HepG2 (cell line): ENCODE measurements around the gene RERE. TPM values are rescaled to one million over a fixed set of nuclear protein-coding genes. Genes with fewer than 3 reads are reported as not detected.

Experiments
- ATAC-seq: fragments of 200-7000 bp; cut with Tn5 transposase; 3 replicates; pipeline ENCODE4 v1.9.1; 2020; ENCODE audit warnings: mild to moderate bottlenecking, moderate library complexity
- BruUV-seq: library from RNA; stranded (reverse); fragments of 400-500 nt; replicated peaks from 2 replicates; lab custom pipeline; 2021; lab: Mats Ljungman, UMichigan
- CTCF ChIA-PET: fragments of 300-600 bp; formaldehyde crosslinking; extraction: SDS; loops from one replicate; lab custom pipeline; 2021; ENCODE audit warnings: low total read pairs, inconsistent platforms, low intra/inter-chr PET ratio; lab: Yijun Ruan, JAX
- POLR2A ChIA-PET: fragments of 350-600 bp; sonication (Branson Sonifier 250); formaldehyde crosslinking; loops from one replicate; lab custom pipeline; 2020; ENCODE audit warnings: antibody characterized with exemption, inconsistent platforms; lab: Yijun Ruan, JAX
- DNase-seq: peaks from one replicate; pipeline ENCODE4 v3.0.0-alpha.2; 2015; ENCODE audit warnings: low spot score
- FAIRE-seq: peaks from 3 replicates; lab custom pipeline; 2011; peaks lifted over from hg19 to GRCh38; lab: Jason Lieb, UNC
- H2AFZ ChIP-seq: one replicate; pipeline ENCODE4 v1.6.1; 2011; ENCODE audit warnings: low read length, inconsistent platforms
- H3K27ac ChIP-seq: fragments of 300-600 bp; 3 replicates; pipeline ENCODE4 v1.8.0; 2011; ENCODE audit warnings: mixed run types, mild to moderate bottlenecking, mixed read lengths, low read length, inconsistent platforms; ENCODE audit not compliant: insufficient read depth; ENCODE audit errors: extremely low read length
- H3K27me3 ChIP-seq, 2 experiments: fragments of 200-600 bp in 1 of 2; 2 replicates in 1 of 2; 3 replicates in 1 of 2; pipeline versions ENCODE4 v1.6.0 to v1.8.0; 2011; ENCODE audit warnings: low read length in 2 of 2, mild to moderate bottlenecking in 2 of 2, moderate library complexity in 2 of 2, inconsistent platforms in 1 of 2; ENCODE audit not compliant: insufficient read depth in 2 of 2, control insufficient read depth in 1 of 2
- H3K36me3 ChIP-seq, 2 experiments: fragments of 200-600 bp in 1 of 2; replicated peaks in 1 of 2; 2 replicates in 1 of 2; 3 replicates in 1 of 2; pipeline versions ENCODE4 v1.5.1 to v1.8.0; 2011; ENCODE audit warnings: low read length in 2 of 2, inconsistent platforms in 1 of 2; ENCODE audit not compliant: insufficient read depth in 2 of 2, control insufficient read depth in 1 of 2
- H3K4me1 ChIP-seq: 2 replicates; pipeline ENCODE4 v1.5.1; 2012; ENCODE audit warnings: low read length, inconsistent platforms; ENCODE audit not compliant: insufficient read depth
- H3K4me2 ChIP-seq: 2 replicates; pipeline ENCODE4 v1.6.0; 2011; ENCODE audit warnings: low read depth, low read length, inconsistent platforms
- H3K4me3 ChIP-seq, 3 experiments: fragments of 200-600 bp in 1 of 3; sonication (generic), shearing (Covaris generic) in 1 of 3; replicated peaks in 1 of 3; 2 replicates each; pipeline ENCODE4 v1.5.1; 2011 to 2016; ENCODE audit warnings: low read length in 3 of 3, inconsistent platforms in 2 of 3, low read depth in 2 of 3, mild to moderate bottlenecking in 2 of 3, control low read depth in 1 of 3, mixed read lengths in 1 of 3; ENCODE audit not compliant: insufficient read depth in 1 of 3
- H3K79me2 ChIP-seq: one replicate; pipeline ENCODE4 v1.6.1; 2011; ENCODE audit warnings: low read length, inconsistent platforms; ENCODE audit not compliant: insufficient read depth
- H3K9ac ChIP-seq: 2 replicates; pipeline ENCODE4 v1.6.0; 2011; ENCODE audit warnings: mild to moderate bottlenecking, low read depth, low read length, inconsistent platforms; ENCODE audit not compliant: insufficient read depth
- H3K9me3 ChIP-seq: 2 replicates; pipeline ENCODE4 v1.5.1; 2012; ENCODE audit warnings: mild to moderate bottlenecking, low read length
- H4K20me1 ChIP-seq: 2 replicates; pipeline ENCODE4 v1.6.0; 2011; ENCODE audit warnings: inconsistent platforms, mild to moderate bottlenecking, low read length, moderate library complexity; ENCODE audit not compliant: insufficient read depth
- ARNT ChIP-seq: fragments of 450-650 bp; IDR thresholded peaks from 2 replicates; pipeline ENCODE4 v1.6.1; 2017
- ATF4 ChIP-seq, 2 experiments: fragments of 450-650 bp in 1 of 2; sonication (generic) in 1 of 2; formaldehyde crosslinking; IDR thresholded peaks; 2 replicates each; pipeline versions ENCODE4 v1.5.0 to v1.8.0; 2020 to 2022; ENCODE audit warnings: mild to moderate bottlenecking in 1 of 2, missing genetic modification reagents in 1 of 2
- DMAP1 ChIP-seq: IDR thresholded peaks from 2 replicates; pipeline ENCODE4 v1.6.1; 2016
- DRAP1 ChIP-seq: IDR thresholded peaks from 2 replicates; pipeline ENCODE4 v1.6.1; 2016; ENCODE audit warnings: missing genetic modification reagents, missing compliant biosample characterization
- HDAC2 ChIP-seq: sonication (generic); formaldehyde crosslinking; IDR thresholded peaks from 2 replicates; pipeline ENCODE4 v1.4.0; 2020; ENCODE audit warnings: missing genetic modification reagents
- HMGXB3 ChIP-seq: sonication (generic); formaldehyde crosslinking; IDR thresholded peaks from 2 replicates; pipeline ENCODE4 v1.4.0; 2020; ENCODE audit warnings: missing genetic modification reagents, borderline replicate concordance
- HOXA3 ChIP-seq: sonication (generic); formaldehyde crosslinking; IDR thresholded peaks from 2 replicates; pipeline ENCODE4 v1.5.0; 2020; ENCODE audit warnings: missing genetic modification reagents
- JARID2 ChIP-seq: sonication (generic); formaldehyde crosslinking; IDR thresholded peaks from 2 replicates; pipeline ENCODE4 v1.8.1; 2023; ENCODE audit warnings: missing genetic modification reagents, inconsistent platforms; ENCODE audit not compliant: insufficient replicate concordance
- KDM5A ChIP-seq: fragments of 200-600 bp; sonication (generic); IDR thresholded peaks from 2 replicates; pipeline ENCODE4 v1.7.0; 2018; ENCODE audit warnings: antibody characterized with exemption, mild to moderate bottlenecking, low read length, borderline replicate concordance
- SMAD3 ChIP-seq: sonication (generic); formaldehyde crosslinking; IDR thresholded peaks from 2 replicates; pipeline ENCODE4 v1.4.0; 2020; ENCODE audit warnings: missing genetic modification reagents
- SOX5 ChIP-seq: IDR thresholded peaks from 2 replicates; pipeline ENCODE4 v1.6.1; 2016; ENCODE audit warnings: borderline replicate concordance
- ZFP41 ChIP-seq: sonication (generic); formaldehyde crosslinking; IDR thresholded peaks from 2 replicates; pipeline ENCODE4 v1.4.0; 2020; ENCODE audit warnings: mild to moderate bottlenecking, missing genetic modification reagents, borderline replicate concordance
- ZNF703 ChIP-seq: sonication (generic); formaldehyde crosslinking; IDR thresholded peaks from 2 replicates; pipeline ENCODE4 v1.5.1; 2020; ENCODE audit warnings: missing genetic modification reagents, mild to moderate bottlenecking, moderate library complexity, borderline replicate concordance
- whole genome bisulfite sequencing: methylation state at CpG from one replicate; pipeline ENCODE4 v1.1.6; 2017; ENCODE audit warnings: low lambda C conversion rate; 5-methylcytosine and 5-hydroxymethylcytosine counted together
- in situ Hi-C: cut with HindIII; loops from 2 replicates; pipeline ENCODE4 v1.10.0; 2017; ENCODE audit warnings: low pct_unique_long_range_greater_than_20kb; ENCODE audit not compliant: extremely low pct_ligation_motif_present
- intact Hi-C: fragments of 100-400 bp; cut with micrococcal nuclease; formaldehyde crosslinking; loops from one replicate; pipeline ENCODE4 v1.10.0; 2022; ENCODE audit not compliant: unreplicated experiment
- polyA plus RNA-seq, 8 experiments: library from polyadenylated mRNA; depleted of rRNA in 3 of 8; stranded (reverse) in 7 of 8; unstranded in 1 of 8; fragments of >200 nt; fragmentation: Illumina TruSeq in 4 of 8; extraction: Trizol in 4 of 8; gene quantifications; 2 replicates each; pipeline versions ENCODE4 v1.2.1 to v1.2.3, GENCODE V29; 2011 to 2016; ENCODE audit warnings: low read depth in 4 of 8, missing spikeins in 1 of 8, mixed read lengths in 1 of 8; ENCODE audit not compliant: insufficient read depth in 1 of 8
- total RNA-seq, 5 experiments: library from RNA; depleted of rRNA; stranded (reverse); fragments of >200 nt; fragmentation: Illumina TruSeq; extraction: Trizol; gene quantifications; 2 replicates each; pipeline ENCODE4 v1.2.3, GENCODE V29; 2016; ENCODE audit warnings: low read depth in 1 of 5
- TF ChIP-seq, protein P1 (sequence below): sonication (generic); formaldehyde crosslinking; IDR thresholded peaks from 2 replicates; pipeline ENCODE4 v1.5.0; 2020; ENCODE audit warnings: missing genetic modification reagents

The RERE gene
- total and polyA plus RNA-seq, 2 of the 13 experiments (the other 11 are each of a cell fraction or from before 2014, with no cell fraction given) = 18.3 to 21.9 TPM

GRCh38 chr1:8701794-8702471 lies 115.5 kb downstream of the RERE start:
- no peaks in the 10 kb centered on the region; a peak in 1 of 5 replicates for H3K27me3 ChIP-seq
- POLR2A ChIA-PET = interaction anchor here (0.6 to 3.6 kb wide), 3 partner anchors 11 to 137 kb away, joined by 3 to 19 read pairs (median 7); no protein-coding TSS in a partner anchor
- no peaks in the 10 kb centered on the region for H3K36me3 ChIP-seq
- FAIRE-seq (no peak), DNase-seq (peak; percentile 59), ATAC-seq (no peak)
- peak overlapping the region; percentile 76 to 89 (median 86) for H3K4me3 ChIP-seq
- H3K9ac ChIP-seq = peak overlapping the region; percentile 80
- TSS peak; percentile 60 for BruUV-seq
- peaks cover 26% of the 10 kb centered on the region for H4K20me1 ChIP-seq
- 1% methylated on average over 7 of the region's 7 CpGs for WGBS
- intact Hi-C loops (loop anchor here (5.0 to 10.0 kb wide), 3 partner anchors 40 to 327 kb away; no protein-coding TSS in a partner anchor), in situ Hi-C loops (no loop called here)
- H3K79me2 ChIP-seq = peaks cover 86% of the 10 kb centered on the region
- H3K27ac ChIP-seq = peak overlapping the region; percentile 83
- H3K4me2 ChIP-seq = peak overlapping the region; percentile 69
- H3K9me3 ChIP-seq = no peaks in the 10 kb centered on the region
- no peak overlapping the region for H2AFZ ChIP-seq
- CTCF ChIA-PET = no interaction called here
- peaks cover 69% of the 10 kb centered on the region for H3K4me1 ChIP-seq
- TF ChIP-seq KDM5A = no peak
- TF ChIP-seq, protein P1, sequence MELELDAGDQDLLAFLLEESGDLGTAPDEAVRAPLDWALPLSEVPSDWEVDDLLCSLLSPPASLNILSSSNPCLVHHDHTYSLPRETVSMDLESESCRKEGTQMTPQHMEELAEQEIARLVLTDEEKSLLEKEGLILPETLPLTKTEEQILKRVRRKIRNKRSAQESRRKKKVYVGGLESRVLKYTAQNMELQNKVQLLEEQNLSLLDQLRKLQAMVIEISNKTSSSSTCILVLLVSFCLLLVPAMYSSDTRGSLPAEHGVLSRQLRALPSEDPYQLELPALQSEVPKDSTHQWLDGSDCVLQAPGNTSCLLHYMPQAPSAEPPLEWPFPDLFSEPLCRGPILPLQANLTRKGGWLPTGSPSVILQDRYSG (CRISPR knock-in tag) = no peak
- TF ChIP-seq ZFP41 (CRISPR knock-in tag) = no peak
- TF ChIP-seq ZNF703 (CRISPR knock-in tag) = 0 out of 2 replicates have a peak, but pooled peaks have one; percentile 32
- 0 out of 2 replicates have a peak, but pooled peaks have one; percentile 32 for TF ChIP-seq HMGXB3
- TF ChIP-seq JARID2 (CRISPR knock-in tag) = no peak
- 0 out of 2 replicates have a peak, but pooled peaks have one; percentile 7 for TF ChIP-seq DMAP1 (CRISPR knock-in tag)
- TF ChIP-seq HDAC2 = peak; percentile 21; the same call in 1 of the 2 replicates
- TF ChIP-seq ATF4 (CRISPR knock-in tag; IDR thresholded peaks at IDR 0.05) = 0 out of 4 replicates have a peak, but pooled peaks of 1 of the 2 experiments have one; percentile 22
- no peak for TF ChIP-seq SMAD3 (CRISPR knock-in tag)
- TF ChIP-seq DRAP1 (CRISPR knock-in tag) = no peak
- peak; percentile 57; the same call in 1 of the 2 replicates for TF ChIP-seq SOX5 (CRISPR knock-in tag)
- TF ChIP-seq ARNT = no peak
- TF ChIP-seq HOXA3 (CRISPR knock-in tag) = peak; percentile 18; the same call in 1 of the 2 replicates
